ENCODE results near the gene CAPN10.

CAPN10 gene

GRCh38 chr2:240590681-240591111 is 4.2 kb downstream of the CAPN10 start:
- DNase-seq = no peak

- DNase-seq = no peak
Measured at GRCh38 chr2:240591226-240591625, 4.7 kb downstream of the CAPN10 start.

- DNase-seq = no peak
Measured at GRCh38 chr2:240591784-240592183, 5.2 kb downstream of the CAPN10 start.

GRCh38 chr2:240593026-240593702 is 6.6 kb downstream of the CAPN10 start:
- DNase-seq = no peak

- no peak for DNase-seq
Measured at GRCh38 chr2:240593703-240594451, 7.3 kb downstream of the CAPN10 start.

- DNase-seq = no peak
Measured at GRCh38 chr2:240594511-240595380, 8.2 kb downstream of the CAPN10 start.

DNA sequence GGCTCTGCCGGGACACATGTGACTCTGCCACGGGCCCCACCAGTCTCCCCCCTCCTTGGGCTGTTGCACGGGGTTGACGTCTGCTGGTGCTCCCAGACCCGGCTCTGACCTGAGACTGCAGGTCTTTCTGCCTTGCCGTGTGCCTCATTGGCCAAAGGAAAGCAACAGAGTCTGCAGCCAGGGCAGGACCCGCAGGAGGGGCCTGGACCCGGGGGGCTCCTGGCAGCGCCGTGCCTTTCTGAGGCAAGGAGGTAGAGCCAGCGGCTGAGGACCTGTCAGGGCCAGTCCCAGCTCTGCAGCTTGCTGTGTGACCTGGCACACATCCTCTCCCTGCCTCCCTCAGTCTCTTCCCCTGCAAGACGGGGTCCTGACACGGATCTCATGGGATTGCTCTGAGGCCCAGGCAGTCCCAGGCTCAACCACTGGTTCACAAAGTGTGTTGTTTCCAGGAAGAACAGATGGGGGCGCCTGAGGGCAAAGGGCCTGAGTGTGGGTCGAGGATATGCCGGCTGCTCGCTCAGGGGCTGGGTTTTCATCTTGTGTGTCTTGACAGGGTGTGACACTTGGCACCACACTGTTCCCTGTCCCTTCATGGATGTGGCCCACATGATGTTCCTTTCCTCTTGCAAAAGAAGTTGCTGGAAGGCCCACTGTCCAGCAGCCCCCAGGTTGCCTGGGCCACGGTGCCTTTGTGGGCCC is 9.0 kb downstream of the CAPN10 start:
- peak; percentile 58 for DNase-seq

- no peak for DNase-seq
Measured at GRCh38 chr2:240596080-240596460, 9.5 kb downstream of the CAPN10 start.

DNA sequence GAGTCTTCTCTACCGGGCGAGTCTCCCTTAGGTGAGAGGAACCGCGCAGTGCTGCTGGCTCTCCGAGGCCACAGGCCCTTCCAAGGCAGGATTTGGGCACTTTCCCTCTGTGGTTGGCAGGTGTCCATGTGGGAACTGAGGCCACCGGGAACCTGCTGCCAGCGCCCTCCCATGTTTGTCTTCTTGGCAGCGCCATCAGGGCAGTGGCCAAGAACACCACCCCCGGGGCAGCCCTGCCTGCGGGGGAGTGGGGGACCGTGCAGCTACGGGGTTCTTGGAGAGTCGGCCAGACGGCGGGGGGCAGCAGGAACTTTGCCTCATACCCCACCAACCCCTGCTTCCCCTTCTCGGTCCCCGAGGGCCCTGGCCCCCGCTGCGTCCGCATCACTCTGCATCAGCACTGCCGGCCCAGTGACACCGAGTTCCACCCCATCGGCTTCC is 10.0 kb downstream of the CAPN10 start:
- no peak for DNase-seq

DNA sequence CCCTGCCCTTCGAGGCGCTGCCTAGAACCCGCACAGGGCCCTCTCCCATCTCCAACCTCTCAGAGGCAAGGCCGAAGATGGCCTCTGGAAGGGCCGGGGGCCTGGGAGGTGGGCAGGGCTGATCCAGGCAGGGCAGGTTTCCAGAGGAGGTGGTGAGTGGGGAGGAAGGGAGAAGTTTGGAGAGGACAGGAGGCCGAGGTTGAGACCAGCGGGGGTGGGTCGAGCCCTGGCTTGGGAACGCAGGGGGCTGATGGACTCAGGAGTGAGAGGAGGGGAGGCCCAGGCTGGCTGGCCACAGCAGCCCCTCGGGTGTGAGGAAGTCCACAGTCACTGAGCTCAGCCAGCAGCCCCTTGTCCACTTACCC is 10.5 kb downstream of the CAPN10 start:
- no peak for DNase-seq

- DNase-seq = no peak
Measured at GRCh38 chr2:240597419-240598181, 11.1 kb downstream of the CAPN10 start.

GRCh38 chr2:240598311-240598911 is 11.9 kb downstream of the CAPN10 start:
- DNase-seq = no peak

DNA sequence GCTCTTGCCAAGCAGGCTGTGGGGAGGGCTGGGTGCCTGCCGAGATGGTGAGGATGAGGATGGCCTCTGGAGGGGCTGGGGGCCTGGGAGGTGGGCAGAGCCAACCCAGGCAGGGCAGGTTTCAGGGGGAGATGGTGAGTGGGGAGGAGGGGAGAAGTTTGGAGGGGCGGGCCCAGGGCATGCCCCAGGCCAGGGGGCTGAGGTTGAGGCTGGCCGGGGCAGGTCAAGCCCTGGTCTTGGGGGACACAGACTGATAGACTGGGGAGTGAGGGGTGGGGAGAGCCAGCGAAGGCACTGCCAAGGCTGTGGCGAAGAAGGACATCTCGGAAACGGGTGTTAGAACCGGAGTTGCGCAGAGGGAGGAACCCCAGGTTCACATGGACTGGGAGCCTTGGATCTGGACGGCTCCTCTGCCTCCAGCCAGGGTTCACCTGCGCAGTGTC is 12.6 kb downstream of the CAPN10 start:
- no peak for DNase-seq

DNA sequence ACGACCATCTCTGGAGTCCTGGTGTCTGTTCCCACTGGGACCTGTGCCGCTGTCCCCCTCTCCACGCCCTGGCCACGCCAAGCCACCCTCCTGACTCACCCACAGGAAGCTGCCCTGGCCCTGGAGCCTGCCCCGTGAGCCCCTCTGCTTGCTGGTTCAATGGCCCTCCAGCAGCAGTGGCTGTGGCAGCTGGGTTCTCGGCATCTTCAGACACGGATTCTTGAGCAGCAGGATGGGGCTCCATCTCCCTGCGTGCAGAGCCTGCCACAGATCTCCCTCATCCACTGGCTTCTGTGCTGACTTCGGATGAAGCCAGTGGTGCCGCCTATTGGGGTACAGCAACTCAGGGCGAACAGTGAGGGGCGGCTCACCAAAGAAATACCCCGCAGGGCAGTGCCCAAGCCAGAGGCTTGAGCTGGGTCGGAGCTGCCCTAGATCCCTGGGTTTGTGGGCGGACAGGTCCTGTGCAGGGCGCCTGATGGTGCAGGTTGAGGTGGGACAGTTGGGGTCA is 14.0 kb downstream of the CAPN10 start:
- no peak for DNase-seq

- no peak for DNase-seq
Measured at GRCh38 chr2:240601061-240601830, 14.7 kb downstream of the CAPN10 start.

DNA sequence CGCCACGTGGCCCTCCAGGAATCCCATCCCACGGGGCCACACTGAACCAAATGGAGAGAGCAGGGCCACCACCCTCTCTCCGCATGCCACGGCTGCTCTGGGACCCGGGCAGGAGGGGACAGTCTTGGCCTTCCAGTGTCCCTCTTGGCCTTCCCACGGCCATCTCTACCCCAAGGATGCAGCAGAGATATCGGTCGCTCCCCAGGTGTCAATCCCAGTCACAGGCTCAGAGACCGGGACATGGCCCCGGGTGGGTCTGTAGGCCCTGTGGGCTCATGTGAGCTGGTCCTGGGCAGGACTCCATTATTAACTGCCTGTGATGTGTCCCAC is 15.3 kb downstream of the CAPN10 start:
- DNase-seq = no peak

DNA sequence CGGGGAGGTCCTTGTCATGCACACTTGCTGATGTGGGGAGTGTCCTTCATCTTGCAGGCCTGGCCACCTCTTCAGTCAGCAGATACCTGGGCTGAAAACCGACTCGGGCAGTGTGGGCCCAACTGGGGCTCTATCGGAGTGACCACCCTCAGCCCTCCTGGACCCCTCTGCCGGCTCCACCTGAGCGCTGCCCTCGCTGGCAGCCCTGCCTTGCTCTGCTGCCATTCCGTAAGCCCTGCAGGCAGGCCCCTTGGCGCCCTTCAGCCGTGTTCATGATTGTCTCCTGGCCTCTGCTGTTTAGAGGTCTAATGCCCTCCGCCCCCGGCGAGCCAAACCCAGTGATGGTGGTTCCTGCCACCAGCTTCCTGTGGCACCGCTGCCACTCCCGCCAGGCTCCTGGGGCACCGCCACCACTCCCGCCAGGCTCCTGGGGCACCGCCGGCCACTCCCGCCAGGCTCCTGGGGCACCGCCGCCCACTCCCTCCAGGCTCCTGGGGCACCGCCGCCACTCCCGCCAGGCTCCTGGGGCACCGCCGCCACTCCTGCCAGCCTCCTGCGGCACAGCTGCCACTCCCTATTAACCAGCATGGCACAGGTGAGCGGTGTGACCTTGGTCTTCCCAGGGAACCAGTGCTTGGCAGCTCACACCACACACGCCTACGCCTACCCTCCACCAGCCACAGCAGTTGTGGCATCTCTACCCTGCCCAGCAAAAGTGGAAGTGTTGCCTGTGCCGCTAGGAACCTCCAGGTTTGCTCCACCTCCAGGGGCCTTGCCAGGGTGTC is 15.9 kb downstream of the CAPN10 start:
- no peak for DNase-seq

DNA sequence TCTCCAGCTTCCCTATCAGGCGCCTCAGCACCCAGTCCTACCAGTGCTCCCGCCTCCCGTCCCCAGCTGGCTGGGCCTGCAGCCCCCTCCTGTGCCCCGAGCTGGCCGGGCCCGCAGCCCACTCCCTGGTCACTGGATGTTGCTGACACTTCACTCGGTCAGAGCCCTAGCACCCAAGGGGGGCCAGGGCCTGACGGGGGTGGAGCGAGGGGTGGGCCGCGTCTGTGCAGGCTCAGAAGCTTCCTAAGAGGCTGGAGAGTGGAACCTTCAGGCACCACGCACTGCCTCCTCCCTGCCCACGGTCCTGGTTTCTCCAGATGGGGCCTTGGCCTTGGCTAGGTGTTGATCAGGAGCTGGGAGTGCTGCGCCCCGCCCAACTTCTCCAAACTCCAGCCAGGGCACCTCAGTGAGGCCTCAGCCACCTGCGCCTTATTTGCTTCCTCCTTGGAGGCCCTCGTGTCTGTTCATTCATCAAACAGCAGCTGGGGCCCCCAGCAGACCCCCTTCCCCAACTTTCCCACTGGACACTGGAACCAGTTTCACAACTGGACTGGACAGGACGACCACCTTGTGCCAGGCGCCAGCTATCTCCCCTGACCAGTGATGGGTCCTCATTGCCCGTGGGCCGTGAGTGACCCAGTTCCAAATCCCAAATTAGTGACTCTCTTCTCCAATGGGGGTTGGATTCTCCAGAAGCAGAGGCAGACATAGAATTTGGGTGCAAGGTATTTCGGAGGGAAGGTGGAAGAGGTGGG is 16.7 kb downstream of the CAPN10 start:
- no peak for DNase-seq

DNA sequence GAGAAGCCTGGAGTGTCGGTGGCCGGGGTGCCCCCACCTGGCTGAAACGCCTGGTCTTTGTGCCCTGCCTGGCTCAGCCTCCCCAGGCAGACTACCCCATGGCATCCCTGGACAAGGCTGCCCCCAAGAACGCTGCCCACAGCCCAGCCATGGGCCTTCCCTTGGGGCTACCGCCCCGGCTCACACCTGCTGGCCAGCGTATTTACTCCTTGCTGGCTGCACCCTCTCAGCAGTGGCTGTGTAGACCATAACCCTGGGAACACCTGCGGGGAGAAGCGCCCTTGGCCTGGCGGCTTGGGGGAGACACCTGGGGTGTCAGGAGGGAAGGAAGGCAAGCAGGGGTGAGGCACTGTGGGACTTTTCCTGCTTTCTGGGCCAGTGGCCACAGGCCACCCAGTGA is 17.3 kb downstream of the CAPN10 start:
- no peak for DNase-seq
